ENCODE measurements around the gene RBMS1.

Gene RBMS1

DNA sequence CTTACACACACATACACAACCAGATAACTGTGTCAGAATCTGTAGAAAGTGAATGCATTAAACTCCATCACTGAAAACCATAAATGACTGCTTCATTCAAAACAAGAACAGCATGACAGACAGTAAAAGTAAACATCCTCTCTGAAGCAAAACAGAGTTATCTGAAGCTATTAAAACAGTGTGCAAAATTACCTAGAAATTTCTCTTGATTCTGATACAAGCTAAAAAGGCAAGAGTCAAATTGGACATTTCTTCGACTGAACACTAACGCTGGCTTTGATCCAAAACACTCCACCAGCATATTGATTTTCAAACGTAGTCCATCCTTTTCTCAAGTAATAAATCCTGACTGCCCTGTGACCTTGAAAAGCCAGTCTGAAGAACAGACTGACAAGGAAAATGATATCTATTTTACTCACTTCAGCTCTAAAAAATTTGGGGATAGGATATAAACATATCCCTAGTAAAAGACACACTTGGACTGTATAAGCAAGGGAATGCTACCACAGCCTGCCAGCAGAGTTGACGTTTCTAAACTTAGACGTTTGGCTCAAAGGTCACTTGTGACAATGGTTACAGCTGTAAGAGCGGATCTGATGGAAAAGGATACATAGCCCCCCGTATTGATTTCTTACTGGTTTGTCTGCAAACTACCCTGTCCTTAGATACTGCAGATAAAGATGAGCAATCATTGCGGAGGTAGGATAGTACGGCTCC lies 164.6 kb downstream of the RBMS1 start:
- H3K4me3 ChIP-seq (ENCODE audit: low read depth, low read length), result no peak overlapping the region
- no peak overlapping the region for H3K9ac ChIP-seq (ENCODE audit: low read depth, low read length)
- H3K4me1 ChIP-seq (ENCODE audit: control insufficient read depth, insufficient read depth, low read length), result peaks cover 3% of the 10 kb centered on the region
- H3K36me3 ChIP-seq (ENCODE audit: control insufficient read depth, insufficient read depth, low read length), result no peaks in the 10 kb centered on the region
- no peaks in the 10 kb centered on the region for H3K9me3 ChIP-seq (ENCODE audit: control insufficient read depth, insufficient read depth, low read length)
- no peaks in the 10 kb centered on the region for H3K27me3 ChIP-seq (ENCODE audit: control insufficient read depth, insufficient read depth, low read length)

- H3K4me1 ChIP-seq (ENCODE audit: control insufficient read depth, insufficient read depth, low read length), result peaks cover 3% of the 10 kb centered on the region
- no peaks in the 10 kb centered on the region for H3K9me3 ChIP-seq (ENCODE audit: control insufficient read depth, insufficient read depth, low read length)
- no peaks in the 10 kb centered on the region for H3K27me3 ChIP-seq (ENCODE audit: control insufficient read depth, insufficient read depth, low read length)
- no peak overlapping the region for H3K9ac ChIP-seq (ENCODE audit: low read depth, low read length)
- no peak overlapping the region for H3K4me3 ChIP-seq (ENCODE audit: low read depth, low read length)
- no peaks in the 10 kb centered on the region for H3K36me3 ChIP-seq (ENCODE audit: control insufficient read depth, insufficient read depth, low read length)
Observed at GRCh38 chr2:160326786-160327185, 166.8 kb downstream of the RBMS1 start.

DNA sequence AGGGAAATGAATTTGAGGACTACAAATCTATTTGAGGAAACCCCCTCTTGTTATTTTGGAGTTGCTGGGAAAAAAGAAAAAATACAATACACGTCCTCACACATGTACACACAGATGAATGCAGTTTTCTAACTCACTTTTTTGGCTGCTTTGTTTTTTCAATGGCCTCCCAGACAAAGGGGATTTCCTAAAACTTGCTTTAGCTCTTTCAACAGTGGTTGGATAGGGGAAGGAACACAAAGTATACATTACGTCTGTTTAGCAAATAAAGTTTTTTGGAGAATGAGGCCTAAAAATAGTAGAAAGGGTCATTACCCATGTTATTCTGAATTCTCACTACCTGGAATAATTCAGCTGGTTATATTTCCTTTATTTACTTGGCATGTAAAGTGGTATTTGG lies 168.2 kb downstream of the RBMS1 start:
- peaks cover 3% of the 10 kb centered on the region for H3K4me1 ChIP-seq (ENCODE audit: control insufficient read depth, insufficient read depth, low read length)
- no peak overlapping the region for H3K9ac ChIP-seq (ENCODE audit: low read depth, low read length)
- H3K36me3 ChIP-seq (ENCODE audit: control insufficient read depth, insufficient read depth, low read length), result no peaks in the 10 kb centered on the region
- H3K9me3 ChIP-seq (ENCODE audit: control insufficient read depth, insufficient read depth, low read length), result no peaks in the 10 kb centered on the region
- no peaks in the 10 kb centered on the region for H3K27me3 ChIP-seq (ENCODE audit: control insufficient read depth, insufficient read depth, low read length)
- H3K4me3 ChIP-seq (ENCODE audit: low read depth, low read length), result no peak overlapping the region

DNA sequence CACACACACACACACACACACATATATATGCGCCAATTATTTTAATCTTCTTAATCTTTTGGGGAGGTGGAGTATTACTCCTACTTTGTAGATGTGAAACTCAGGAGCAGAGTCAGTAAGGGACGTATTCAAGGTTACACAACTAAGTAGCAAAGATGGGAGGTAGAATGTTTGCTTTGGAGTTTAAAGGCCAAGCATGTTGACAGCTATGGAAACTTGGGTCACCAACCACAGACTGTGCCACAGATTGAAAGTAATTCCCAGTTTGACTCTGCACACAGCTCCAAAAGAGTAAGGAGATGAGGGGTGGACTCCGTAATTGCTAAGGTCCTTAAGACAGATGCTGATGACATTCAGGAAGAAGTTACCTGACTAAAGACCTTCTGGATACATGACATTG lies 168.7 kb downstream of the RBMS1 start:
- Histone ChIP-seq H3K4me3 (ENCODE audit: low read depth, low read length) (no peak overlapping the region), H3K27me3 (ENCODE audit: control insufficient read depth, insufficient read depth, low read length) (no peaks in the 10 kb centered on the region), H3K4me1 (ENCODE audit: control insufficient read depth, insufficient read depth, low read length) (peaks cover 3% of the 10 kb centered on the region), H3K36me3 (ENCODE audit: control insufficient read depth, insufficient read depth, low read length) (no peaks in the 10 kb centered on the region), H3K9ac (ENCODE audit: low read depth, low read length) (no peak overlapping the region), H3K9me3 (ENCODE audit: control insufficient read depth, insufficient read depth, low read length) (no peaks in the 10 kb centered on the region)

GRCh38 chr2:160324161-160324800 lies 169.3 kb downstream of the RBMS1 start:
- H3K4me1 ChIP-seq (ENCODE audit: control insufficient read depth, insufficient read depth, low read length), result peaks cover 3% of the 10 kb centered on the region

GRCh38 chr2:160322320-160322719 lies 171.3 kb downstream of the RBMS1 start:
- Histone ChIP-seq H3K4me3 (ENCODE audit: low read depth, low read length) (no peak overlapping the region), H3K9me3 (ENCODE audit: control insufficient read depth, insufficient read depth, low read length) (no peaks in the 10 kb centered on the region), H3K27me3 (ENCODE audit: control insufficient read depth, insufficient read depth, low read length) (no peaks in the 10 kb centered on the region), H3K36me3 (ENCODE audit: control insufficient read depth, insufficient read depth, low read length) (no peaks in the 10 kb centered on the region), H3K4me1 (ENCODE audit: control insufficient read depth, insufficient read depth, low read length) (peaks cover 3% of the 10 kb centered on the region), H3K9ac (ENCODE audit: low read depth, low read length) (no peak overlapping the region)

More at GRCh38 chr2:160324161-160324800, 169.3 kb downstream of the RBMS1 start:
- no peaks in the 10 kb centered on the region for H3K27me3 ChIP-seq (ENCODE audit: control insufficient read depth, insufficient read depth, low read length)
- no peak overlapping the region for H3K9ac ChIP-seq (ENCODE audit: low read depth, low read length)
- H3K36me3 ChIP-seq (ENCODE audit: control insufficient read depth, insufficient read depth, low read length), result no peaks in the 10 kb centered on the region
- no peak overlapping the region for H3K4me3 ChIP-seq (ENCODE audit: low read depth, low read length)
- no peaks in the 10 kb centered on the region for H3K9me3 ChIP-seq (ENCODE audit: control insufficient read depth, insufficient read depth, low read length)

DNA sequence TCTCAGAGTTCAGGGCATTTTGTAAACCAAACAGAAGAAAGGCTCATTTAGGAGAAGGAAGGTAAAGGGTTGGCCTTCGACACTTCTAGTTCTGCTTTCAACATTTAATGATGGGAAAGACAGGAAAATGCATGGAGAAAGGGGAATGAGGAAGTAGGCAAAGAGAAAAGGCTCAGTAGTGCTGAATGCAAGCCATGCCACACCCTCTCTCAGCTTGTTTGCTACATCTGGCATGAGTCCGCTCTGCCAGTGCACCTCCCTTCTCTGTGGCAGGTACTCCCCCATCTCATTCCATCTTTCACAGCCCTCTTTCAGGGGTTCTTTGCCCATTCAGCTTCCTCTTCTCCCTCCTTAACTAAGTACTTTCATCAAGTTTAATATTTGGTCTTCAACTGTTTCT lies 172.6 kb downstream of the RBMS1 start:
- Histone ChIP-seq H3K4me1 (ENCODE audit: control insufficient read depth, insufficient read depth, low read length) (no peaks in the 10 kb centered on the region), H3K4me3 (ENCODE audit: low read depth, low read length) (no peak overlapping the region), H3K27me3 (ENCODE audit: control insufficient read depth, insufficient read depth, low read length) (no peaks in the 10 kb centered on the region)

GRCh38 chr2:160319700-160320099 lies 173.9 kb downstream of the RBMS1 start:
- Histone ChIP-seq H3K4me1 (ENCODE audit: control insufficient read depth, insufficient read depth, low read length) (no peaks in the 10 kb centered on the region), H3K4me3 (ENCODE audit: low read depth, low read length) (no peak overlapping the region)

More for the DNA sequence above, 172.6 kb downstream of the RBMS1 start:
- H3K9ac ChIP-seq (ENCODE audit: low read depth, low read length), result no peak overlapping the region
- no peaks in the 10 kb centered on the region for H3K9me3 ChIP-seq (ENCODE audit: control insufficient read depth, insufficient read depth, low read length)
- H3K36me3 ChIP-seq (ENCODE audit: control insufficient read depth, insufficient read depth, low read length), result no peaks in the 10 kb centered on the region

GRCh38 chr2:160318218-160318617 lies 175.4 kb downstream of the RBMS1 start:
- H3K36me3 ChIP-seq (ENCODE audit: control insufficient read depth, insufficient read depth, low read length), result no peaks in the 10 kb centered on the region
- no peaks in the 10 kb centered on the region for H3K4me1 ChIP-seq (ENCODE audit: control insufficient read depth, insufficient read depth, low read length)
- H3K9ac ChIP-seq (ENCODE audit: low read depth, low read length), result no peak overlapping the region
- H3K4me3 ChIP-seq (ENCODE audit: low read depth, low read length), result no peak overlapping the region
- no peaks in the 10 kb centered on the region for H3K27me3 ChIP-seq (ENCODE audit: control insufficient read depth, insufficient read depth, low read length)
- H3K9me3 ChIP-seq (ENCODE audit: control insufficient read depth, insufficient read depth, low read length), result no peaks in the 10 kb centered on the region

More at GRCh38 chr2:160319700-160320099, 173.9 kb downstream of the RBMS1 start:
- Histone ChIP-seq H3K9me3 (ENCODE audit: control insufficient read depth, insufficient read depth, low read length) (no peaks in the 10 kb centered on the region), H3K36me3 (ENCODE audit: control insufficient read depth, insufficient read depth, low read length) (no peaks in the 10 kb centered on the region), H3K9ac (ENCODE audit: low read depth, low read length) (no peak overlapping the region), H3K27me3 (ENCODE audit: control insufficient read depth, insufficient read depth, low read length) (no peaks in the 10 kb centered on the region)

DNA sequence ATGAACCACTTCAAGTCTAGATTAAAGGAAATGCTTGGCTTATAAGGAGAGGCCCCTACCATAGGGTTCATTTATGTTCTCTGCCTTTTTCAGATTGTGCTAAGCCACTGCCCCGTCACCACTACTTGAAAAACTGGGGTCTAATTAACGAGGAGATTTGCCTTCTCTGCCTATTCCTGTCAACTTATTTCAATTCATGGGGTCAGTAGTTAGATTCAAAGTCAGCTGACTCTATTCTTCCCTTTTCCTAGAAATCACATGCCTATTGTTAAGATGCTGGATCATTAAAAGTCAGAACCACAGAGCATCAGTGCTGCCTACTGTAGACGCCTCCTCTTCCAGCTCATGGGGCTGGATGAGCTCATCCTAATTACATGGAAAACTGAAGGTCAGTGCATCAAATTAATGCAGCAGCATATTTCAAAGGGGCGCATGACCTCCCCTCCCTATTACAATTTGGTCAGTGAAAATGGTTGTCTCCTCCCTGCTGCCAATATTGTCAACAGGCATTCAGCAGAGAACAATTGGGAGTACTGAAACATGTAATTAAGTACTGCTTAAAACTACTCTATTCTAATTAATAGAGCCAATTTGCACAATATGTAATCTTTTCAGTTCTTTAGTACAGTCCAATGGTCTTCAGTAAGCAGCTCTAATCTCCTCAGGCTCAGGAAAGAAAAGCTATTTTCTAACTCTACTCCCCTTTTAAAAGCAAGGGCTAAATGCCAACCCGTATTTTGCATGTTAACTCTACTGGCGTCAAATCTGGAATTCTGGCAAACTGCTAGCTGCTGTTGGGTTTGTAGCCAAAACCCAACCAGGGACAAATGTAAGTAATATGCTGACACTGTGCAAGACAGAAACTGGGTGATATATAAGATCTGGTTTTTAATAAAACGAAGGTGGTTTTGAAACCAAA lies 176.2 kb downstream of the RBMS1 start:
- no peaks in the 10 kb centered on the region for H3K27me3 ChIP-seq (ENCODE audit: control insufficient read depth, insufficient read depth, low read length)
- H3K9ac ChIP-seq (ENCODE audit: low read depth, low read length), result no peak overlapping the region
- H3K36me3 ChIP-seq (ENCODE audit: control insufficient read depth, insufficient read depth, low read length), result no peaks in the 10 kb centered on the region
- no peaks in the 10 kb centered on the region for H3K9me3 ChIP-seq (ENCODE audit: control insufficient read depth, insufficient read depth, low read length)
- no peak overlapping the region for H3K4me3 ChIP-seq (ENCODE audit: low read depth, low read length)
- H3K4me1 ChIP-seq (ENCODE audit: control insufficient read depth, insufficient read depth, low read length), result no peaks in the 10 kb centered on the region

- Histone ChIP-seq H3K4me3 (ENCODE audit: low read depth, low read length) (no peak overlapping the region), H3K9ac (ENCODE audit: low read depth, low read length) (no peak overlapping the region), H3K4me1 (ENCODE audit: control insufficient read depth, insufficient read depth, low read length) (no peaks in the 10 kb centered on the region), H3K27me3 (ENCODE audit: control insufficient read depth, insufficient read depth, low read length) (no peaks in the 10 kb centered on the region), H3K9me3 (ENCODE audit: control insufficient read depth, insufficient read depth, low read length) (no peaks in the 10 kb centered on the region), H3K36me3 (ENCODE audit: control insufficient read depth, insufficient read depth, low read length) (no peaks in the 10 kb centered on the region)
Observed at GRCh38 chr2:160315337-160315736, 178.3 kb downstream of the RBMS1 start.
